Daoy (cell line): ENCODE measurements around the gene ADD3. TPM values are rescaled to one million over a fixed set of nuclear protein-coding genes. Genes with fewer than 3 reads are reported as not detected.

Experiments
- DNase-seq: peaks from one replicate; pipeline ENCODE4 v3.0.0-alpha.2; 2015; ENCODE audit warnings: low read depth
- total RNA-seq: library from RNA; depleted of rRNA; stranded (reverse); fragments of >200 nt; shearing (Covaris generic); gene quantifications from 2 replicates; pipeline ENCODE4 v1.2.3, GENCODE V29; 2014

The ADD3 gene
- total RNA-seq, 1 experiment from 2014 or later, result 26.5 TPM

GRCh38 chr10:110061687-110062086, 53.9 kb downstream of the ADD3 start:
- DNase-seq, result no peak

- DNase-seq, result no peak
Observed at GRCh38 chr10:110065269-110065668, 57.5 kb downstream of the ADD3 start.

GRCh38 chr10:110067960-110068770, 60.4 kb downstream of the ADD3 start:
- DNase-seq, result peak; percentile 6

GRCh38 chr10:110068780-110069179, 61.0 kb downstream of the ADD3 start:
- DNase-seq, result no peak

GRCh38 chr10:110069502-110069982, 61.8 kb downstream of the ADD3 start:
- DNase-seq, result no peak

GRCh38 chr10:110073896-110074295, 66.1 kb downstream of the ADD3 start:
- DNase-seq, result no peak

- DNase-seq, result peak; percentile 6
Observed at GRCh38 chr10:110074298-110074697, 66.5 kb downstream of the ADD3 start.

GRCh38 chr10:110074758-110075671, 67.2 kb downstream of the ADD3 start:
- peak; percentile 63 for DNase-seq

- DNase-seq, result no peak
Observed at GRCh38 chr10:110075686-110076085, 67.9 kb downstream of the ADD3 start.

- peak; percentile 58 for DNase-seq
Observed at GRCh38 chr10:110076559-110077318, 69.0 kb downstream of the ADD3 start.

GRCh38 chr10:110077436-110078130, 69.8 kb downstream of the ADD3 start:
- no peak for DNase-seq

GRCh38 chr10:110078317-110078716, 70.5 kb downstream of the ADD3 start:
- DNase-seq, result no peak

GRCh38 chr10:110081911-110082310, 74.1 kb downstream of the ADD3 start:
- peak; percentile 41 for DNase-seq

- DNase-seq, result no peak
Observed at GRCh38 chr10:110083884-110084283, 76.1 kb downstream of the ADD3 start.

GRCh38 chr10:110087682-110088081, 79.9 kb downstream of the ADD3 start:
- no peak for DNase-seq

GRCh38 chr10:110088367-110089104, 80.8 kb downstream of the ADD3 start:
- DNase-seq, result no peak

- no peak for DNase-seq
Observed at GRCh38 chr10:110091830-110092229, 84.0 kb downstream of the ADD3 start.

GRCh38 chr10:110093722-110094121, 85.9 kb downstream of the ADD3 start:
- no peak for DNase-seq

- no peak for DNase-seq
Observed at GRCh38 chr10:110094786-110095185, 87.0 kb downstream of the ADD3 start.

- no peak for DNase-seq
Observed at GRCh38 chr10:110101464-110102144, 93.8 kb downstream of the ADD3 start.
